Measurements from ENCODE around the gene NKD1.

GRCh38 chr16:50607051-50607431 is 58.8 kb downstream of the NKD1 start:
- TF ChIP-seq CTCF (IDR thresholded peaks at IDR 0.05) (no peak), POLR2AphosphoS5 (IDR thresholded peaks at IDR 0.05) (no peak)
